Smooth muscle cell of the brain vasculature (primary cell): ENCODE results near the gene CBX4.
"Not testable (repeated sequence)": the region's sequence is repeated elsewhere in the genome, so short reads cannot be mapped to it uniquely, and the experiment has no call there.

ENCODE experiments used
- DNase-seq: peaks from one replicate; pipeline ENCODE4 v3.0.0-alpha.2; 2012; ENCODE audit warnings: low read depth, low spot score

The CBX4 gene

GRCh38 chr17:79859676-79860615 is 20.7 kb upstream of the CBX4 start:
- no peak for DNase-seq

DNA sequence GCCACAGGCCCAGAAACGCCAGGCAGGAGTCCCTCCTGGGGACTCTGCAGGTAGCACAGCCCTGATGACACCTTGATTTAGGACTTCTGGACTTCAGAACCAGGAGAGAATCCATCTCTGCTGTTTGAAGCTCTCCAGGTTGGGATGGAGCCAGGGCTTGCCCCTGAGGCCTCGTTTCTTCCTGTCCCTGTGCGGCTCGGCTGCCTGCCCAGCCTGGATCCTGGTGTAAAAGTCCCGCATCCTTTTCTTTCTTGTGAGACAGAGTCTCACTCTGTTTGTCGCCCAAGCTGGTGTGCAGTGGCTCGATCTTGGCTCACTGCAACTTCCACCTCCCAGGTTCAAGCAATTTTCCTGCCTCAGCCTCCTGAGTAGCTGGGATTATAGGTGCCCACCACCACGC is 17.9 kb upstream of the CBX4 start:
- DNase-seq, result no peak

- no peak for DNase-seq
Observed at GRCh38 chr17:79855331-79856124, 16.3 kb upstream of the CBX4 start.

DNA sequence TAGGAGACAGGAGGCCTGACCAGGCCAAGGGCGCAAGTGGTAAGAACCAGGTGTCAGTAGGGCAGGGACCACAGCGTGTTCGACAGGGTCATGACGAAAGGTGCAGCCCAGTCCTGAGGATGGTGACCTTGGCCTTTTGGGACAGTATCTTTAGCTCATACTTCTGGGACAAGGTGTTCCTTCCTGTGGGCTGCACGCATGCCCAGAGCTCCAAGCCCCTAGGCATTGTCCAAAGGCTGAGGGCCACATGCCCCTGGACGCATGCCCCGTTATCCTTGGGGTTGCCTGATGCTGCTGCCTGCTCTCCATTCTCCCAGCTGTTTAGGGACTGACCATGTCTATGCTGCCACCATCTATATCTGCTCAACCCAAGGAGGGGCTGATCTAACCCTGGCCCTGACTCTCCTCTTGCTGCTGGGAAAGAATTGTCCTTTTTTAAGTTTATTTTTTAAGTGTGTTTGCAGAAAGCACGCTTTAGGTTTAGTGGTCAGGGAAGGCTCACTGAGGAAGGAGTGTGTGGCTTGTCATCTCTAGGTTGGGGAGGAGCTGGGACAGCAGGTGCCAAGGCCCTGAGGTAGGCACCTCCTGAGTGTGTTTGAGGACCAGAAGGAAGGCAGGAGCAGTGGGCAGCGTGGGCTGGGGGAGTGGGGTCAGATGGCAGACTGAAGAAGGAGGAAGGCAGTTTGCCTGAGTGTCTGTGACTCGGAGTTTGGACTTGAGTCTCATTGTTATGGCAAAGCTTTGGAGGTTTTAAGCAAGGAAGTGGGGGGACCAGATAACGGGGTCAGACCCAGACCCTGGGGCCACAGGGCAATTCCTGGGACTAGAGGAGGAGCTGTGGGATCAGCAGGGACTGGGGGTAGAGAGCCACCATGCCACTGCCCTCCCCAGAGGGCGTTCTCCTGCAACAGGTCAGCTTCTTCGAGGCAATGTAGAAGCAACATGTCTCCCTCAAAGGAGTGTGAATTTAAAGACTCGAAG is 15.1 kb upstream of the CBX4 start:
- DNase-seq, result no peak

DNA sequence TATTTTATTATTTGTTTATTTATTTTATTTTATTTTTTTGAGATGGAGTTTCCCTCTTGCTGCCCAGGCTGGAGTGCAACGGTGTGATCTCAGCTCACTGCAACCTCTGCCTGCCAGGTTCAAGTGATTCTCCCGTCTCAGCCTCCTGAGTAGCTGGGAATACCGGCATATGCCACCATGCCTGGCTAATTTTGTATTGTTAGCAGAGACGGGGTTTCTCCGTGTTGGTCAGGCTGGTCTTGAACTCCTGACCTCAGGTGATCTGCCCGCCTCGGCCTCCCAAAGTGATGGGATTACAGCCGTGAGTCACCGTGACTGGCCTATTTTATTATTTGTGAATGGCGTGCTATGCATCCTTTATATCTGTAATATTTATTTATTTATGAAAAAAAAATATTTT is 13.9 kb upstream of the CBX4 start:
- not testable (repeated sequence) for DNase-seq

DNA sequence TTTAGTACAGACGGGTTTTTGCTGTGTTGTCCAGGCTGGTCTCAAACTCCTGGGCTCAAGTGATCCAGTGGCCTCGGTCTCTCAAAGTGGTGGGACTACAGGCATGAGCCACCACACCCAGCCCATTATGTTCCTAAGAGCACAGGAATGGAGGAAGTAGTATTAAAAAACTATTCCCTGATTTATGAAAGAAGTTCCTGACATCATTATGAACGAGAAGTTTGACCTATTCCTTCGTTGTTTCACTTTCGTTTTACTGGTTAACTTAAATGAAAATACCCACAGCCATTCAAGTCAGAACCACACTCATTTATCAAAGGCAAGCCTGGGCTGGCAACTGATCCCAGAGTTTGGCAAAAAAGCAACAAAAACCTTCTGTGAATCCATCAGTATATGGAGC is 13.5 kb upstream of the CBX4 start:
- no peak for DNase-seq

- no peak for DNase-seq
Observed at GRCh38 chr17:79851461-79851817, 12.2 kb upstream of the CBX4 start.

DNA sequence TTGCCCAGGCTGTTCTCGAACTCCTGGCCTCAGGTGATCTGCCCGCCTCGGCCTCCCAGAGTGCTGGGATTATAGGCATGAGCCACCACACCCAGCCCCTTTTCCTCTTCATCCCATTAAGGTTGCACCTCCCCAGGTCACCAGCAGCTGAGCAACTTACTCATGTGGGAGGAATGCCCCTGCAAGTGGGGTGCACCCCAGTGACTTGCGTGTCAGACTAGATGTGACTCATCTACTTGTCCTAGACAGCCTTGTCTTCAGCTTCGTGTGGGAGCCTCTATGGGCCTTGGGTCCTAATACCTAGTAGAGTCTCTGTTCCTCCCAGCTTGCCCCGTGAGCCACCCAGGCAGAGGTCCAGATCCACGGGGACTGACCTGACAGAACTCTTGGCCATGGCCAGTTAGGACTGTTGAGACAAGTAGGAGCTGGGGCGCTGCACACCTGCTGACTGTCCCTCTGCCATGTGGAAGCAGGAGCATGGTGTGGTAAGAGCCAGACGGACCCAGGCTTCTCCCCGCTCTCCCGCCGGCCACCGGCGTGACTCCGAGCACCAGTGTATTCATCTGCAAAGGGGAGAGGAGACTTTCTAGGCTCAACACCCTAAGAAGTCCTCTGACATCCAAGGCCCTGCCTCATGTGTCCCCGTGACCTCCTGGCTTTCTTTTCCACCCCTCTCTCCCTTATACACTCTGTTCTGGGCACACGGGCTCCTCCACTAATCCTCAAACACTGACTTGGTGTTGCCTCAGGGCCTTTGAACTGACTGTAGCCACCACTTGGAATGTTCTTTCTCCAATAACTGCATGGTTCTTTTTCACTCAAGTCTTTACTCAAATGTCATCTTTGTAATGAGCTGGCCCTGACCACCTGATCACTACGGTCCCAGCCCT is 11.6 kb upstream of the CBX4 start:
- DNase-seq, result no peak

- DNase-seq, result no peak
Observed at GRCh38 chr17:79849953-79850352, 10.7 kb upstream of the CBX4 start.

DNA sequence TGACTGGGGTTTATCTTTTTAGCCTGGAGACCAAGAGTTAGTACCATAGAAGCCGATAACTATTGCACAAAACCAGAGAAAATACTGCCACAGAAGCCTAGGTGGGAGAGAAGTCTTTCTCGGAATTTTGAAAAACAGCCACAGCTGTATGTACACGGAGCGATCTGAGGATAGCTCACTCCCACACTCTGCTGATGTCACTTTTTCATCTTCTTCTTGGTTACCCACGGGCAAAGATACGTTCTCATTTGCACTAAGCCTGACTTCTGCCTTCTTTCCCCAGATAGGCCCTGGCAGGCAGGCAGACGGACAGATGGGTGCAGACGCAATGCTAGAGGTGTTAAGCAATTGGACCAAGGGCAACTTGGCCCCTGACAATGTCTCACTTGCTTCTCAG is 9.1 kb upstream of the CBX4 start:
- no peak for DNase-seq

DNA sequence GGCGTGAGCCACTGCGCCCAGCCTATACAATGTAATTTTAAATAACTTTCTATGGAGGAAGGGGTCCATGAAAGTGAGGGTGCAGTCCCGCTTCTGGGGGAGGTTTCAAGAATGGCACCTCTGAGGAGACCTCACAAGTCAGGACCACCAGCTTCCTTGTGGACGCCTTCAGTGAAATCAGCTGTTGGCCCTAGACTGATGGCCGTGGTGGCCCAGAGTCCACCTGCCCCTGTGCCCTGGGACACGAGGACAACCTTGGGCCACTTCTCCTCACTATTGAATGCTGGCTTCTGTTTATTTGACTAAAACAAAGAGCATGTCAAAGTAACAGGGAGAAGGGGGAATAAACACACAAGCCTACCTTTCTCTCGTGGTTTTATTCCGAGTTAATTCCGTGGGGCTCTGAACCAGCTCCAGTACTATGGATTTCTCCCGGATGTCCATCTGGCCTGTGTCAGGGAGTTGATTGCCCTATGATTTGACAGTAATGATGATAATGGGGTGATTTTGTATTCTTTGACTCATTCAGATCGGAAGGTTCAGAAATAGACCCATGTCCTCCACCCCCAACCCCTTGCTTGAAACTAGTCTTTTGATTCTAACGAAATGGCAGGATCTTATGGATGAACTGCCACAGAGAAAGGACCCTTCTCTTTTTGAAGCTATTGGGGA is 8.6 kb upstream of the CBX4 start:
- no peak for DNase-seq

- DNase-seq, result no peak
Observed at GRCh38 chr17:79845601-79845949, 6.3 kb upstream of the CBX4 start.

DNA sequence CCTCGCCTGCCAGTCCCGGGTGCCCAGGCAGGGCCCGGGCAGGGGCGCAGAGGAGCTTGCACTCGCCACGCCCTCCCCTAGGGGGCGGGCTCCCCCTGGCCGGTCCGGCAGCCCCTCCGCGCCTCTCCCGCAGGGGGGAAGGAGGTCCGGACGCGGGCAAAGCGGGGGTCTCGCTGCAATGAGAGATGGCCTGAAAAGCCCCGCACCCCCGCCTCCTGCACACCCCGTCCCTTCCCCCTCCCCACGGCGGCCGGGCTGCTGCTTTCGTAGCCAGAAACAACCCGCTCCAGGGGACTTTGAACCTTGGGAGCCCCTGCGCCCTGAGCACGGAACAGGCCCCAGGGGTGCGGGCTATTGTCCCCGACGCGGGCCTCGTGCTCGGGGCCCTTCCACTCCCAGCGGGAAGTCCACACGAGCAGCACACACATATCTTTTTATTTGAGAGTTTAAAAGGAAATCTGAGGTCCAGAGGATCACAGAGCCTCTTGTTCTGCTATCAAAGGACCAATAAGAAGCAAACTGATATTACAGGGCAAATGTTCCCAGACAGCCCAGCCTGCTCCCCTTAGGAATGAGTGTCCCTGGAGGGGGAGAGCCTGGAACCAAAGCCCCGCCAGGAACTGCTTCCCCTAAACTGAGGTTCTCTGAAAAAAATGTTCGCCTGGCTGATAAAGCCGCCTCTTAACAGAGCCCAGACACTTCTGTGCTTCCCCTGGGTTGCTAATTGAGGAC is 5.8 kb upstream of the CBX4 start:
- no peak for DNase-seq

DNA sequence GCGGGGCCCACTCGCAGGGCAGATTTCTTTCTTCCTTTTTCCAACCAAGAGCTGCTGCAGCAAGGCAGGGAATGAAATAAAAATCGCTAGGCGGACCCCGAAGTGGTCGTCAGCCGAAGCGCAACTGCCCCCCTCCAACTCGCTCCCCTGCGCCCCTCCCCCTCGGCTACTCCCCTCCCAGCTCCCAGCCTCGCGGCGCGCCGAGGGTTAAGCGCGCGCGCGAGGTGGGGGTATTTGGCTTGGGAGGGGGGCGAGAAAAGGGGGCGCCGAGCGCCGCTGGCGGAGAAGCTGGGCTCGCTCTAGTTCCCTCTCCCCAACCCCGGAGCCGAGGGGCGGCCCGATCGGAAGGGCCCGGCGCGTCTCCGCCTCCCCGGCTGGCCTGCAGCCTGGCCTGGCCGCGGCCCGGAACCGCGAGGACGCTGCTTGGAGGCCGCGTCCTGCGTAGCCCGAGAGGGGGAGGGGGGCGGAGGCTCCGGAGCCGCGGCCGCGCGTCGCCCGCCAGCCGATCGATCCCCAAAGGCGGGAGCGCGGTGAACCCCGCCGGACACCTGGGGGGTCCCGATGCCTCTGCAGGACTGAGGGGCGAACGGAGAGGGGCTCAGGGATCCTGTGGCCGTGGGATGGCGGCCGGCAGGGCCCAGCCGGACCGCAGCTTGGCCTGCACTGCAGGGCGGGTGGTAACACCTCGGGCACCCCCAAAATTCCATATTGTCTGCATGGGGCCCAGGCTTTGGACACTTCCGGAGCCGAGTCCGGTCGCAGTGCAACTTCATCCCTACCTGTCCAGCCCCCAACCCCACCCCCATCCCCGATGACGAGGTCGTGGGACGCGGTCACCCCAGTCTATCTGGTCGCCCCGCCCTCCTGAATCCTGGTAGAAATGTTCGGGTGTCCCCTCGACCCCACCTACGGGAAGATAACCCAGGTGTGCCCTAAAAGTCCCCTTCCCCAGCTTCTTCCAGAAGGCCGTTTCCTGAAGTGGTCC is 4.9 kb upstream of the CBX4 start:
- DNase-seq, result no peak

- DNase-seq, result no peak
Observed at GRCh38 chr17:79843474-79843815, 4.2 kb upstream of the CBX4 start.

DNA sequence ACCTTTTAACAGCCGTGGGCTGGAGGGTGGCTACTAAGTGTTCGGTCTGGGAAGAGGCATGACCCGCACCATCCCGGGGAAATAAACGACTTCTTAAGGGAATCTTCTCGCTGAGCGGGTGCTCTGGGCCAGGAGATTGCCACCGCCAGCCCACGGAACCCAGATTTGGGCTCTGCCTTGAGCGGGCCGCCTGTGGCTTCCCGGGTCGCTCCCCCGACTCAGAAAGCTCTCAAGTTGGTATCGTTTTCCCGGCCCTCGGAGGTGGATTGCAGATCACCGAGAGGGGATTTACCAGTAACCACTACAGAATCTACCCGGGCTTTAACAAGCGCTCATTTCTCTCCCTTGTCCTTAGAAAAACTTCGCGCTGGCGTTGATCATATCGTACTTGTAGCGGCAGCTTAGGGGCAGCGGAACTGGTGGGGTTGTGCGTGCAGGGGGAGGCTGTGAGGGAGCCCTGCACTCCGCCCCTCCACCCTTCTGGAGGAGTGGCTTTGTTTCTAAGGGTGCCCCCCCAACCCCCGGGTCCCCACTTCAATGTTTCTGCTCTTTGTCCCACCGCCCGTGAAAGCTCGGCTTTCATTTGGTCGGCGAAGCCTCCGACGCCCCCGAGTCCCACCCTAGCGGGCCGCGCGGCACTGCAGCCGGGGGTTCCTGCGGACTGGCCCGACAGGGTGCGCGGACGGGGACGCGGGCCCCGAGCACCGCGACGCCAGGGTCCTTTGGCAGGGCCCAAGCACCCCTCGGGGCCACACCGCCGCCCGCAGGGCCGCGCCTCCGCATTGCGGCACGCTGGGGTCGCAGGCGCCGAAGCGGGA is 3.6 kb upstream of the CBX4 start:
- no peak for DNase-seq

DNA sequence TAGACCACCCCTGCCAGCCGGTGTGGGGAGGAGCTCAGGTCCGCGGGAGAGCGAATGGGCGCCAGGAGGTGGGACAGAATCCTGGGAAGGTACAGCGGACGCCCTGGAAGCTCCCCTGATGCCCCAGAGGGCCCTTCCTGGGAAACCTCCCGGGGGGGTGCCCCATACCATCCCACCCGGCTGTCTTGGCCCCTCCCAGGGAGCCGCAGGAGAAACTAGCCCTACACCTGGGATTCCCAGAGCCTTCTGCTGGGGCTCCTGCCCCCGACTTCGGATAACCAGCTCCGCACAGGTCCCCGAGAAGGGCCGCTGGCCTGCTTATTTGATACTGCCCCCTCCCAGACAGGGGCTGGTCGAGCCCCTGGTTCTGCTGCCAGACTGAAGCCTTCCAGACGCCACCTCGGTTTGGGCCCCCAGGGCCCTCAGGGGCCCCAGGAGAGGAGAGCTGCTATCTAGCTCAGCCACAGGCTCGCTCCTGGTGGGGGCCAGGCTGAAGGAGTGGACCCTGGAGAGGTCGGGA is 3.0 kb upstream of the CBX4 start:
- no peak for DNase-seq
